K562 (cell line): ENCODE measurements around the gene TICRR. TPM values are rescaled to one million over a fixed set of nuclear protein-coding genes. Genes with fewer than 3 reads are reported as not detected.

Source experiments
- ATAC-seq: fragments of 200-7000 bp; cut with Tn5 transposase; 3 replicates; pipeline ENCODE4 v1.9.1; 2020; ENCODE audit warnings: moderate library complexity
- BruUV-seq: library from RNA; stranded (reverse); fragments of 400-500 nt; replicated peaks from 2 replicates; lab custom pipeline; 2021; lab: Mats Ljungman, UMichigan
- CTCF ChIA-PET: fragments of 300-600 bp; formaldehyde crosslinking; extraction: SDS; loops from one replicate; lab custom pipeline; 2021; ENCODE audit warnings: low intra/inter-chr PET ratio; lab: Yijun Ruan, JAX
- POLR2A ChIA-PET: fragments of 300-600, 350-650 bp; sonication (Branson Sonifier 250); formaldehyde crosslinking; extraction: SDS; loops from one replicate; lab custom pipeline; 2021; ENCODE audit warnings: antibody characterized with exemption, inconsistent platforms; lab: Yijun Ruan, JAX
- DNase-seq, 4 experiments: peaks; one replicate each; pipeline versions ENCODE4 v3.0.0 to v3.0.0-alpha.2; 2011 to 2018; ENCODE audit warnings: low spot score in 3 of 4, mixed read lengths in 3 of 4; ENCODE audit errors: extremely low read depth in 1 of 4
- FAIRE-seq: peaks from 2 replicates; lab custom pipeline; 2011; peaks lifted over from hg19 to GRCh38; lab: Jason Lieb, UNC
- H2AFZ ChIP-seq: 2 replicates; pipeline ENCODE4 v1.6.0; 2011; ENCODE audit warnings: low read depth, low read length, control low read depth, inconsistent platforms
- H3K27ac ChIP-seq: fragments of 200-600 bp; 3 replicates; pipeline ENCODE4 v1.8.0; 2011; ENCODE audit warnings: low read depth, mild to moderate bottlenecking, control low read depth, inconsistent platforms, low read length, moderate library complexity, mixed read lengths; ENCODE audit errors: extremely low read depth
- H3K27me3 ChIP-seq, 2 experiments: fragments of 300-600 bp in 1 of 2; 2 replicates in 1 of 2; 3 replicates in 1 of 2; pipeline versions ENCODE4 v1.6.0 to v1.8.0; 2011; ENCODE audit warnings: inconsistent platforms in 2 of 2, low read length in 2 of 2, mild to moderate bottlenecking in 1 of 2, mixed read lengths in 1 of 2, moderate library complexity in 1 of 2; ENCODE audit not compliant: control insufficient read depth in 2 of 2, insufficient read depth in 2 of 2
- H3K36me3 ChIP-seq: fragments of 300-600 bp; 3 replicates; pipeline ENCODE4 v1.8.0; 2011; ENCODE audit warnings: mild to moderate bottlenecking, low read length, inconsistent platforms; ENCODE audit not compliant: control insufficient read depth, insufficient read depth
- H3K4me1 ChIP-seq, 2 experiments: fragments of 200-600 bp in 1 of 2; replicated peaks in 1 of 2; 2 replicates in 1 of 2; 3 replicates in 1 of 2; pipeline versions ENCODE4 v1.5.1 to v1.8.0; 2011; ENCODE audit warnings: inconsistent platforms in 2 of 2, low read length in 2 of 2, mild to moderate bottlenecking in 1 of 2, mixed read lengths in 1 of 2, moderate library complexity in 1 of 2; ENCODE audit not compliant: control insufficient read depth in 2 of 2, insufficient read depth in 2 of 2
- H3K4me2 ChIP-seq: 2 replicates; pipeline ENCODE4 v1.6.1; 2011; ENCODE audit warnings: low read length, control low read depth, inconsistent platforms, mixed read lengths; ENCODE audit not compliant: insufficient read depth
- H3K4me3 ChIP-seq: fragments of 200-600 bp; sonication (generic), shearing (Covaris generic); 2 replicates; pipeline ENCODE4 v1.5.1; 2016; ENCODE audit warnings: control low read depth, inconsistent platforms
- H3K79me2 ChIP-seq: fragments of 200-600 bp; 3 replicates; pipeline ENCODE4 v1.8.0; 2011; ENCODE audit warnings: low read length, inconsistent platforms; ENCODE audit not compliant: control insufficient read depth, insufficient read depth
- H3K9ac ChIP-seq, 2 experiments: 2 replicates each; pipeline versions ENCODE4 v1.6.0 to v1.6.1; 2011; ENCODE audit warnings: low read depth in 2 of 2, low read length in 2 of 2, control low read depth in 1 of 2, inconsistent platforms in 1 of 2, mild to moderate bottlenecking in 1 of 2, mixed read lengths in 1 of 2; ENCODE audit not compliant: insufficient read depth in 1 of 2
- H3K9me1 ChIP-seq: one replicate; pipeline ENCODE4 v1.6.0; 2011; ENCODE audit warnings: inconsistent platforms, mild to moderate bottlenecking, low read length, moderate library complexity; ENCODE audit not compliant: control insufficient read depth, insufficient read depth
- H3K9me3 ChIP-seq: replicated peaks from 2 replicates; pipeline ENCODE4 v1.5.1; 2011; ENCODE audit warnings: low read depth, low read length, inconsistent platforms; ENCODE audit not compliant: control insufficient read depth, insufficient read depth
- H4K20me1 ChIP-seq: replicated peaks from 2 replicates; pipeline ENCODE4 v1.6.1; 2011; ENCODE audit warnings: low read length, inconsistent platforms, mixed read lengths; ENCODE audit not compliant: control insufficient read depth, insufficient read depth
- CBX8 ChIP-seq: fragments of 200-600 bp; sonication (generic); IDR thresholded peaks from 2 replicates; pipeline ENCODE4 v1.6.1; 2012; ENCODE audit warnings: borderline replicate concordance, mixed run types, low read depth, mild to moderate bottlenecking, moderate library complexity, mixed read lengths, low read length, control low read depth, inconsistent platforms; ENCODE audit not compliant: poor library complexity, severe bottlenecking; ENCODE audit errors: extremely low read depth
- DIDO1 ChIP-seq: fragments of 450-650 bp; IDR thresholded peaks from 2 replicates; pipeline ENCODE4 v1.6.1; 2016; ENCODE audit warnings: low read depth, missing biosample characterization, missing genetic modification characterization
- DNMT1 ChIP-seq: fragments of 450-650 bp; IDR thresholded peaks from 2 replicates; pipeline ENCODE4 v1.6.1; 2016; ENCODE audit warnings: antibody characterized with exemption, mild to moderate bottlenecking
- E2F3 ChIP-seq: fragments of 250-450 bp; sonication (Bioruptor Pico); IDR thresholded peaks from 2 replicates; pipeline ENCODE4 v1.4.0; 2020; ENCODE audit warnings: mild to moderate bottlenecking
- MEF2A ChIP-seq: IDR thresholded peaks from 2 replicates; pipeline ENCODE4 v1.6.1; 2011; ENCODE audit warnings: low read depth, mild to moderate bottlenecking, low read length, moderate library complexity; ENCODE audit not compliant: control insufficient read depth
- NRF1 ChIP-seq, 2 experiments: fragments of 450-650 bp; IDR thresholded peaks in 1 of 2; conservative IDR thresholded peaks in 1 of 2; 2 replicates each; pipeline ENCODE4 v1.6.1; 2014; ENCODE audit warnings: mild to moderate bottlenecking in 2 of 2
- POLR2H ChIP-seq: IDR thresholded peaks from 2 replicates; pipeline ENCODE4 v1.6.1; 2016; ENCODE audit warnings: missing genetic modification characterization, low read depth, mild to moderate bottlenecking, control low read depth, missing compliant biosample characterization, moderate library complexity
- PRPF4 ChIP-seq: fragments of 200-400 bp; formaldehyde crosslinking; IDR thresholded peaks from one replicate; pipeline ENCODE4 v1.6.1; 2017; ENCODE audit warnings: low read length, low read depth, mild to moderate bottlenecking; ENCODE audit not compliant: insufficient read depth, poor library complexity, severe bottlenecking
- RFX7 ChIP-seq: fragments of 250-450 bp; sonication (Bioruptor Pico); IDR thresholded peaks from 2 replicates; pipeline ENCODE4 v1.5.1; 2021; ENCODE audit warnings: mild to moderate bottlenecking
- TBP ChIP-seq: optimal IDR thresholded peaks from 2 replicates; pipeline ENCODE3; 2011; ENCODE audit warnings: low read depth, low read length, improper control_type of control experiment
- ZNF311 ChIP-seq: fragments of 250-450 bp; sonication (Bioruptor Pico); IDR thresholded peaks from 2 replicates; pipeline ENCODE4 v1.4.0; 2020; ENCODE audit warnings: mild to moderate bottlenecking, moderate library complexity
- ZNF384 ChIP-seq: IDR thresholded peaks from 2 replicates; pipeline ENCODE4 v1.6.1; 2012; ENCODE audit warnings: low read depth, low read length, improper control_type of control experiment
- ZNF551 ChIP-seq: fragments of 250-450 bp; sonication (Bioruptor Pico); IDR thresholded peaks from 2 replicates; pipeline ENCODE4 v1.5.0; 2021; ENCODE audit warnings: mild to moderate bottlenecking, moderate library complexity
- ZNF561 ChIP-seq: fragments of 450-650 bp; formaldehyde crosslinking; conservative IDR thresholded peaks from 2 replicates; pipeline ENCODE4 v1.4.0; 2020; ENCODE audit warnings: mild to moderate bottlenecking, moderate library complexity
- ZNF780A ChIP-seq: fragments of 250-450 bp; sonication (Bioruptor Pico); IDR thresholded peaks from 2 replicates; pipeline ENCODE4 v1.5.0; 2021; ENCODE audit warnings: mild to moderate bottlenecking
- WGBS: fragments of 100-300 bp; shearing (Covaris generic); methylation state at CpG from one replicate; pipeline ENCODE4 v1.1.6; 2016; ENCODE audit warnings: low coverage, mixed read lengths; ENCODE audit not compliant: insufficient coverage; ENCODE audit errors: missing lambda C conversion rate; 5-methylcytosine and 5-hydroxymethylcytosine counted together
- in situ Hi-C: fragments of 300-500 bp; cut with MboI; formaldehyde crosslinking; loops from 4 replicates; pipeline ENCODE4 v1.15.0; 2018; ENCODE audit warnings: inconsistent platforms, mixed read lengths
- intact Hi-C: fragments of 100-400 bp; cut with micrococcal nuclease; formaldehyde crosslinking; loops from 2 replicates; pipeline ENCODE4 v1.14.2; 2022
- polyA plus RNA-seq, 8 experiments: library from polyadenylated mRNA; depleted of rRNA in 4 of 8; stranded (reverse) in 5 of 8; unstranded in 3 of 8; fragments of >200 nt; fragmentation: Nextera tagmentation in 2 of 8; fragmentation: Illumina TruSeq in 1 of 8; extraction: Ambion mirVana in 2 of 8; extraction: Trizol in 1 of 8; gene quantifications; 2 replicates each; pipeline versions ENCODE4 v1.2.1 to v1.2.3, GENCODE V29; 2011 to 2014; ENCODE audit warnings: inconsistent platforms in 1 of 8, missing spikeins in 1 of 8
- total RNA-seq, 7 experiments: library from RNA; depleted of rRNA in 6 of 7; stranded (reverse); fragments of >200 nt in 6 of 7; fragmentation: Illumina TruSeq in 2 of 7; extraction: Trizol in 2 of 7; gene quantifications; 2 replicates each; pipeline versions ENCODE4 v1.2.1 to v1.2.3, GENCODE V29; 2011 to 2021; ENCODE audit warnings: low replicate concordance in 1 of 7
- TF ChIP-seq, protein P1 (sequence below): fragments of 250-450 bp; sonication (Bioruptor Pico); IDR thresholded peaks from 2 replicates; pipeline ENCODE4 v1.4.0; 2020; ENCODE audit warnings: mild to moderate bottlenecking, moderate library complexity
- TF ChIP-seq, protein P2 (sequence below): fragments of 450-650 bp; formaldehyde crosslinking; IDR thresholded peaks from 2 replicates; pipeline ENCODE4 v1.4.0; 2020; ENCODE audit warnings: mild to moderate bottlenecking, mixed read lengths

The TICRR gene
- total and polyA plus RNA-seq, 9 of the 15 experiments (the other 6 are each of a cell fraction or from before 2014, with no cell fraction given), result 0.84 to 22.9 (median 13.7) TPM

DNA sequence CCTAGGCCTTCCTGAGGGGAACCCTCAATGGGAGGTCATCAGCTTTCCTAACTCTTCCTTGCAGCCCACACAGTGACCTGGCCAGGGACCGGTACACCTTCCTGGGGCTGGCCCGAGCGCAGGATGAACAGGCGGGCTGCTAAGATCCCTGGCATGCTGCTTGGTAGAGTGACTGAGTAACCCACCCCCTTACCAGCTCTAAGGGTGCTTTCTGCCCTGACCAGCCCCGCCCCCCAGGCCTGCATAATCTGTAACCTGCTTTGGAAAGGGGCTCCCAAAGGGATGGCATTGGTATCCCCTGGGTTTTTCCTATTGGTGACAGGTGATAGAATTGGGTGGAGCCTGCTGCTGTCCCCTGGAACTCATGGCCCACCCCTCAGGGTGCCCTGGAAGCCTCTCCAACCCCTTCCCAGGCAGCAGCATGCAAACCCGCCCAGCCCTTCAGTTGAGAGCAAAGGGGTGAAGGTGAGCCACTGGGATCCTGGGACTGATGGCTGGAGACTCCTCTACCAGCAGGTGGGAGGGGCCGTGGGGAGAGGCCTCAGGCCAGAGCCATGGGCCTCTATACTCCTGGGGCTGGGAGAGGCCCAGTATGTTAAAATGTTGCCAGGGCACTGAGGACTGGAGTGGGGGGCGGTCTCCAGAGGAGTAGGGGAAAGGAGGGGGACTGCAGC is 91.1 kb downstream of the TICRR start:
- Histone ChIP-seq H3K4me1 (peaks cover 0 to 18% of the 10 kb centered on the region in 2 experiments; a peak in 3 of 5 replicates), H3K4me3 (no peak overlapping the region), H3K9me3 (no peaks in the 10 kb centered on the region), H4K20me1 (no peaks in the 10 kb centered on the region), H3K27ac (no peak overlapping the region), H3K79me2 (no peaks in the 10 kb centered on the region), H2AFZ (no peak overlapping the region), H3K4me2 (no peak overlapping the region), H3K27me3 (peaks cover 20 to 75% of the 10 kb centered on the region in 2 experiments), H3K9ac (no peak overlapping the region), H3K9me1 (no peaks in the 10 kb centered on the region), H3K36me3 (no peaks in the 10 kb centered on the region)
- ChIA-PET CTCF (no interaction called here), POLR2A (interaction anchor here (0.5 kb wide), 1 partner anchor 338 kb away, joined by 3 read pairs; no protein-coding TSS in a partner anchor)
- in situ Hi-C loops, result no loop called here
- intact Hi-C loops, result no loop called here
- DNase-seq, result no peak
- BruUV-seq, result no TSS peak
- WGBS, result 8% methylated on average over 7 of the region's 8 CpGs
- FAIRE-seq, result no peak
- ATAC-seq, result peak; percentile 34; the same call in 2 of the 3 replicates
- TF ChIP-seq NRF1 (conservative IDR thresholded peaks at IDR 0.05 in 1 of 2, IDR thresholded peaks at IDR 0.05 in 1 of 2) (no peak), PRPF4 (no peak), ZNF561 (no peak), RFX7 (no peak), DNMT1 (no peak), CBX8 (no peak), ZNF780A (no peak), ZNF551 (CRISPR knock-in tag) (no peak), TBP (no peak), ZNF384 (no peak), DIDO1 (tag) (no peak), ZNF311 (CRISPR knock-in tag) (no peak), E2F3 (no peak), MEF2A (no peak), POLR2H (no peak)
- TF ChIP-seq, protein P1, sequence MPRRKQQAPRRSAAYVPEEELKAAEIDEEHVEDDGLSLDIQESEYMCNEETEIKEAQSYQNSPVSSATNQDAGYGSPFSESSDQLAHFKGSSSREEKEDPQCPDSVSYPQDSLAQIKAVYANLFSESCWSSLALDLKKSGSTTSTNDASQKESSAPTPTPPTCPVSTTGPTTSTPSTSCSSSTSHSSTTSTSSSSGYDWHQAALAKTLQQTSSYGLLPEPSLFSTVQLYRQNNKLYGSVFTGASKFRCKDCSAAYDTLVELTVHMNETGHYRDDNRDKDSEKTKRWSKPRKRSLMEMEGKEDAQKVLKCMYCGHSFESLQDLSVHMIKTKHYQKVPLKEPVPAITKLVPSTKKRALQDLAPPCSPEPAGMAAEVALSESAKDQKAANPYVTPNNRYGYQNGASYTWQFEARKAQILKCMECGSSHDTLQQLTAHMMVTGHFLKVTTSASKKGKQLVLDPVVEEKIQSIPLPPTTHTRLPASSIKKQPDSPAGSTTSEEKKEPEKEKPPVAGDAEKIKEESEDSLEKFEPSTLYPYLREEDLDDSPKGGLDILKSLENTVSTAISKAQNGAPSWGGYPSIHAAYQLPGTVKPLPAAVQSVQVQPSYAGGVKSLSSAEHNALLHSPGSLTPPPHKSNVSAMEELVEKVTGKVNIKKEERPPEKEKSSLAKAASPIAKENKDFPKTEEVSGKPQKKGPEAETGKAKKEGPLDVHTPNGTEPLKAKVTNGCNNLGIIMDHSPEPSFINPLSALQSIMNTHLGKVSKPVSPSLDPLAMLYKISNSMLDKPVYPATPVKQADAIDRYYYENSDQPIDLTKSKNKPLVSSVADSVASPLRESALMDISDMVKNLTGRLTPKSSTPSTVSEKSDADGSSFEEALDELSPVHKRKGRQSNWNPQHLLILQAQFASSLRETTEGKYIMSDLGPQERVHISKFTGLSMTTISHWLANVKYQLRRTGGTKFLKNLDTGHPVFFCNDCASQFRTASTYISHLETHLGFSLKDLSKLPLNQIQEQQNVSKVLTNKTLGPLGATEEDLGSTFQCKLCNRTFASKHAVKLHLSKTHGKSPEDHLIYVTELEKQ (CRISPR knock-in tag), result no peak
- TF ChIP-seq, protein P2, sequence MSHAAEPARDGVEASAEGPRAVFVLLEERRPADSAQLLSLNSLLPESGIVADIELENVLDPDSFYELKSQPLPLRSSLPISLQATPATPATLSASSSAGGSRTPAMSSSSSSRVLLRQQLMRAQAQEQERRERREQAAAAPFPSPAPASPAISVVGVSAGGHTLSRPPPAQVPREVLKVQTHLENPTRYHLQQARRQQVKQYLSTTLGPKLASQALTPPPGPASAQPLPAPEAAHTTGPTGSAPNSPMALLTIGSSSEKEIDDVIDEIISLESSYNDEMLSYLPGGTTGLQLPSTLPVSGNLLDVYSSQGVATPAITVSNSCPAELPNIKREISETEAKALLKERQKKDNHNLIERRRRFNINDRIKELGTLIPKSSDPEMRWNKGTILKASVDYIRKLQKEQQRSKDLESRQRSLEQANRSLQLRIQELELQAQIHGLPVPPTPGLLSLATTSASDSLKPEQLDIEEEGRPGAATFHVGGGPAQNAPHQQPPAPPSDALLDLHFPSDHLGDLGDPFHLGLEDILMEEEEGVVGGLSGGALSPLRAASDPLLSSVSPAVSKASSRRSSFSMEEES (CRISPR knock-in tag), result no peak
